ENCODE results near the gene CCT2.
A peak's percentile ranks its signal among the peaks of the same experiment; 100 is the strongest.

The CCT2 gene

GRCh38 chr12:69642531-69642930 lies 57.3 kb downstream of the CCT2 start:
- no peak for DNase-seq (ENCODE audit: low read depth)

- no peak for DNase-seq (ENCODE audit: low read depth)
Measured at GRCh38 chr12:69644511-69644910, 59.3 kb downstream of the CCT2 start.

GRCh38 chr12:69645031-69645430 lies 59.8 kb downstream of the CCT2 start:
- DNase-seq (ENCODE audit: low read depth) = no peak

GRCh38 chr12:69647178-69647577 lies 61.9 kb downstream of the CCT2 start:
- no peak for DNase-seq (ENCODE audit: low read depth)

- peak; percentile 87 for DNase-seq (ENCODE audit: low read depth)
Measured at GRCh38 chr12:69648476-69648875, 63.2 kb downstream of the CCT2 start.

- no peak for DNase-seq (ENCODE audit: low read depth)
Measured at GRCh38 chr12:69649529-69649928, 64.3 kb downstream of the CCT2 start.
